SK-N-SH treated with all-trans-retinoic acid at 6 μM for 48 hours (cell line): ENCODE measurements around the gene SLC8B1.
A peak's percentile ranks its signal among the peaks of the same experiment; 100 is the strongest.

Source experiments
- ATAC-seq: fragments of 200-7000 bp; cut with Tn5 transposase; 3 replicates; pipeline ENCODE4 v1.9.1; 2020; ENCODE audit warnings: mild to moderate bottlenecking, moderate library complexity
- ARNTL ChIP-seq: fragments of 450-650 bp; formaldehyde crosslinking; IDR thresholded peaks from 2 replicates; pipeline ENCODE4 v1.5.0; 2020; ENCODE audit warnings: low read depth, mild to moderate bottlenecking, moderate library complexity, borderline replicate concordance
- BACH2 ChIP-seq: fragments of 250-450 bp; sonication (Bioruptor Pico); IDR thresholded peaks from 2 replicates; pipeline ENCODE4 v1.9.0; 2021; ENCODE audit warnings: mild to moderate bottlenecking, borderline replicate concordance
- CSDC2 ChIP-seq: fragments of 250-450 bp; sonication (Bioruptor Pico); IDR thresholded peaks from 2 replicates; pipeline ENCODE4 v1.5.0; 2020; ENCODE audit warnings: mild to moderate bottlenecking, moderate library complexity
- ESRRG ChIP-seq: fragments of 250-450 bp; sonication (Bioruptor Pico); IDR thresholded peaks from 2 replicates; pipeline ENCODE4 v1.6.1; 2021; ENCODE audit warnings: mild to moderate bottlenecking
- GLIS3 ChIP-seq: fragments of 250-450 bp; sonication (Bioruptor Pico); IDR thresholded peaks from 2 replicates; pipeline ENCODE4 v1.5.0; 2020; ENCODE audit warnings: mild to moderate bottlenecking, moderate library complexity
- ISL1 ChIP-seq: fragments of 250-450 bp; sonication (Bioruptor Pico); IDR thresholded peaks from 2 replicates; pipeline ENCODE4 v2.1.2; 2022; ENCODE audit warnings: mild to moderate bottlenecking, moderate library complexity
- OSR1 ChIP-seq: fragments of 250-450 bp; sonication (Bioruptor Pico); IDR thresholded peaks from 2 replicates; pipeline ENCODE4 v1.8.0; 2022; ENCODE audit warnings: moderate library complexity, mild to moderate bottlenecking, inconsistent platforms
- PPARA ChIP-seq: fragments of 250-450 bp; sonication (Bioruptor Pico); IDR thresholded peaks from 2 replicates; pipeline ENCODE4 v1.5.0; 2020; ENCODE audit warnings: mild to moderate bottlenecking, borderline replicate concordance
- RARB ChIP-seq: fragments of 250-450 bp; sonication (Bioruptor Pico); IDR thresholded peaks from 2 replicates; pipeline ENCODE4 v1.8.0; 2021; ENCODE audit warnings: mild to moderate bottlenecking, moderate library complexity
- SNAI2 ChIP-seq: fragments of 250-450 bp; sonication (Bioruptor Pico); IDR thresholded peaks from 2 replicates; pipeline ENCODE4 v1.5.0; 2020; ENCODE audit warnings: mild to moderate bottlenecking, moderate library complexity
- TCF4 ChIP-seq: fragments of 250-450 bp; sonication (Bioruptor Pico); IDR thresholded peaks from 2 replicates; pipeline ENCODE4 v1.8.0; 2021; ENCODE audit warnings: mild to moderate bottlenecking, moderate library complexity, borderline replicate concordance
- TOX ChIP-seq: fragments of 250-450 bp; sonication (Bioruptor Pico); IDR thresholded peaks from 2 replicates; pipeline ENCODE4 v1.8.0; 2021; ENCODE audit warnings: mild to moderate bottlenecking, moderate library complexity, borderline replicate concordance
- ZC3H10 ChIP-seq: fragments of 250-450 bp; sonication (Bioruptor Pico); IDR thresholded peaks from 2 replicates; pipeline ENCODE4 v1.5.1; 2021; ENCODE audit warnings: mild to moderate bottlenecking, moderate library complexity
- ZFP3 ChIP-seq: fragments of 250-450 bp; sonication (Bioruptor Pico); IDR thresholded peaks from 2 replicates; pipeline ENCODE4 v1.5.0; 2020; ENCODE audit warnings: mild to moderate bottlenecking, moderate library complexity
- ZFP30 ChIP-seq: fragments of 450-650 bp; formaldehyde crosslinking; IDR thresholded peaks from 2 replicates; pipeline ENCODE4 v1.5.0; 2022; ENCODE audit warnings: mild to moderate bottlenecking, moderate library complexity
- ZNF565 ChIP-seq: fragments of 450-650 bp; formaldehyde crosslinking; conservative IDR thresholded peaks from 2 replicates; pipeline ENCODE4 v1.5.0; 2020; ENCODE audit warnings: low read depth, mild to moderate bottlenecking, moderate library complexity
- ZNF70 ChIP-seq: fragments of 450-650 bp; formaldehyde crosslinking; IDR thresholded peaks from 2 replicates; pipeline ENCODE4 v1.5.0; 2020; ENCODE audit warnings: mild to moderate bottlenecking, moderate library complexity
- ZNF8 ChIP-seq: fragments of 450-650 bp; formaldehyde crosslinking; IDR thresholded peaks from 2 replicates; pipeline ENCODE4 v1.5.0; 2020; ENCODE audit warnings: mild to moderate bottlenecking, moderate library complexity
- TF ChIP-seq, protein P1 (sequence below): fragments of 250-450 bp; sonication (Bioruptor Pico); IDR thresholded peaks from 2 replicates; pipeline ENCODE4 v1.8.0; 2021; ENCODE audit warnings: low read depth, mild to moderate bottlenecking, moderate library complexity, borderline replicate concordance
- TF ChIP-seq, protein P2 (sequence below): fragments of 250-450 bp; sonication (Bioruptor Pico); IDR thresholded peaks from 2 replicates; pipeline ENCODE4 v1.5.1; 2020; ENCODE audit warnings: low read depth, mild to moderate bottlenecking, moderate library complexity
- TF ChIP-seq, protein P3 (sequence below): fragments of 250-450 bp; sonication (Bioruptor Pico); IDR thresholded peaks from 2 replicates; pipeline ENCODE4 v1.5.0; 2020; ENCODE audit warnings: mild to moderate bottlenecking, moderate library complexity
- TF ChIP-seq, protein P4 (sequence below): fragments of 250-450 bp; sonication (Bioruptor Pico); IDR thresholded peaks from 2 replicates; pipeline ENCODE4 v1.5.1; 2021; ENCODE audit warnings: mild to moderate bottlenecking, moderate library complexity
- TF ChIP-seq, protein P5 (sequence below): fragments of 250-450 bp; sonication (Bioruptor Pico); IDR thresholded peaks from 2 replicates; pipeline ENCODE4 v1.8.0; 2020; ENCODE audit warnings: mild to moderate bottlenecking, moderate library complexity, borderline replicate concordance

Gene SLC8B1

DNA sequence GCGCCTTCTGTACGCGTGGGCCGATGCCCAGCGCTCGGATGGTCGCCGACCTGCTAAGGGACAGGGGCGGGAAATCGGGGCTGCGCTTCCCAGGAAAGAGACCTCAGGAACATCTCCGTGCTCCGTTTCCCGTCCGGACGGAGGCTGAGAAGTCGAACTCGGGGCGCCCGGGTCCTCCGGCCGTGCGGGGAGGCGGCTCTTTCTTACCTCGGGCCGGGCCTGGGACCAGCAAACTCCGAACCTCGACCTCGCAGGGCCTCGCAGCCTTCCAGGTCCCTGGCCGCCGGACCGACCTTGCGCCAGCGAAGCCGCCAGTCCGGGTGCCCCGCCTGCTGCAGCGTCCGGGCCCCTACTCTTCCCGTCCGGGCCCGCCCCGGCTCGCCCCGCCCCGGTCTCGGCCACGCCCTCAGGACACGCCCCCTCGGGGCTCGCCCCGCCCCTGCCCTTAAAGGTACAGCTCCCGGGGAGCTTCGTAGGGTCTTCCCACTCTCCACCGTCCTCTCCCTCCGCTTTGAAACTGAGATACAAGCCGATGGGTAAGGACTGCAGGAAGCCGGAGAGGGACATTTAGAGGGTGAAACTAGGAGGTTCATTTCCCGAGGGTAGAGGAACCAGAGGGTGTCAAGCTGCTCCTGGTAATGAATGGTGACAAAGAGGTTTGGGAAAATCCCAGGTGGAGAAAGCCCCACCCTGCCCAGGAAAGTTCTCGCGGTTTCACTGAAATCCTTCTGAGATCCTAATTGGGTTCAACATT, at the start of gene SLC8B1:
Gene SLC8B1, minus strand, starts transcription at position 324 of the 754 bp plus-strand sequence. CDS start 2,231 bp downstream, outside the sequence.
- no peak for TF ChIP-seq ARNTL (CRISPR knock-in tag)
- TF ChIP-seq ZNF565, result no peak
- TF ChIP-seq ZFP30 (CRISPR knock-in tag), result no peak
- TF ChIP-seq CSDC2 (CRISPR knock-in tag), result no peak
- no peak for TF ChIP-seq OSR1 (CRISPR knock-in tag)
- TF ChIP-seq TCF4, result no peak
- no peak for TF ChIP-seq ZFP3 (CRISPR knock-in tag)
- no peak for TF ChIP-seq ZNF8 (CRISPR knock-in tag)
- no peak for TF ChIP-seq TOX (CRISPR knock-in tag)
- TF ChIP-seq, protein P1, sequence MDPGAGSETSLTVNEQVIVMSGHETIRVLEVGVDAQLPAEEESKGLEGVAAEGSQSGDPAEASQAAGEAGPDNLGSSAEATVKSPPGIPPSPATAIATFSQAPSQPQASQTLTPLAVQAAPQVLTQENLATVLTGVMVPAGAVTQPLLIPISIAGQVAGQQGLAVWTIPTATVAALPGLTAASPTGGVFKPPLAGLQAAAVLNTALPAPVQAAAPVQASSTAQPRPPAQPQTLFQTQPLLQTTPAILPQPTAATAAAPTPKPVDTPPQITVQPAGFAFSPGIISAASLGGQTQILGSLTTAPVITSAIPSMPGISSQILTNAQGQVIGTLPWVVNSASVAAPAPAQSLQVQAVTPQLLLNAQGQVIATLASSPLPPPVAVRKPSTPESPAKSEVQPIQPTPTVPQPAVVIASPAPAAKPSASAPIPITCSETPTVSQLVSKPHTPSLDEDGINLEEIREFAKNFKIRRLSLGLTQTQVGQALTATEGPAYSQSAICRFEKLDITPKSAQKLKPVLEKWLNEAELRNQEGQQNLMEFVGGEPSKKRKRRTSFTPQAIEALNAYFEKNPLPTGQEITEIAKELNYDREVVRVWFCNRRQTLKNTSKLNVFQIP (CRISPR knock-in tag), result no peak
- TF ChIP-seq ESRRG (CRISPR knock-in tag), result no peak
- TF ChIP-seq, protein P2, sequence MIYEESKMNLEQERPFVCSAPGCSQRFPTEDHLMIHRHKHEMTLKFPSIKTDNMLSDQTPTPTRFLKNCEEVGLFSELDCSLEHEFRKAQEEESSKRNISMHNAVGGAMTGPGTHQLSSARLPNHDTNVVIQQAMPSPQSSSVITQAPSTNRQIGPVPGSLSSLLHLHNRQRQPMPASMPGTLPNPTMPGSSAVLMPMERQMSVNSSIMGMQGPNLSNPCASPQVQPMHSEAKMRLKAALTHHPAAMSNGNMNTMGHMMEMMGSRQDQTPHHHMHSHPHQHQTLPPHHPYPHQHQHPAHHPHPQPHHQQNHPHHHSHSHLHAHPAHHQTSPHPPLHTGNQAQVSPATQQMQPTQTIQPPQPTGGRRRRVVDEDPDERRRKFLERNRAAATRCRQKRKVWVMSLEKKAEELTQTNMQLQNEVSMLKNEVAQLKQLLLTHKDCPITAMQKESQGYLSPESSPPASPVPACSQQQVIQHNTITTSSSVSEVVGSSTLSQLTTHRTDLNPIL, result no peak
- TF ChIP-seq, protein P3, sequence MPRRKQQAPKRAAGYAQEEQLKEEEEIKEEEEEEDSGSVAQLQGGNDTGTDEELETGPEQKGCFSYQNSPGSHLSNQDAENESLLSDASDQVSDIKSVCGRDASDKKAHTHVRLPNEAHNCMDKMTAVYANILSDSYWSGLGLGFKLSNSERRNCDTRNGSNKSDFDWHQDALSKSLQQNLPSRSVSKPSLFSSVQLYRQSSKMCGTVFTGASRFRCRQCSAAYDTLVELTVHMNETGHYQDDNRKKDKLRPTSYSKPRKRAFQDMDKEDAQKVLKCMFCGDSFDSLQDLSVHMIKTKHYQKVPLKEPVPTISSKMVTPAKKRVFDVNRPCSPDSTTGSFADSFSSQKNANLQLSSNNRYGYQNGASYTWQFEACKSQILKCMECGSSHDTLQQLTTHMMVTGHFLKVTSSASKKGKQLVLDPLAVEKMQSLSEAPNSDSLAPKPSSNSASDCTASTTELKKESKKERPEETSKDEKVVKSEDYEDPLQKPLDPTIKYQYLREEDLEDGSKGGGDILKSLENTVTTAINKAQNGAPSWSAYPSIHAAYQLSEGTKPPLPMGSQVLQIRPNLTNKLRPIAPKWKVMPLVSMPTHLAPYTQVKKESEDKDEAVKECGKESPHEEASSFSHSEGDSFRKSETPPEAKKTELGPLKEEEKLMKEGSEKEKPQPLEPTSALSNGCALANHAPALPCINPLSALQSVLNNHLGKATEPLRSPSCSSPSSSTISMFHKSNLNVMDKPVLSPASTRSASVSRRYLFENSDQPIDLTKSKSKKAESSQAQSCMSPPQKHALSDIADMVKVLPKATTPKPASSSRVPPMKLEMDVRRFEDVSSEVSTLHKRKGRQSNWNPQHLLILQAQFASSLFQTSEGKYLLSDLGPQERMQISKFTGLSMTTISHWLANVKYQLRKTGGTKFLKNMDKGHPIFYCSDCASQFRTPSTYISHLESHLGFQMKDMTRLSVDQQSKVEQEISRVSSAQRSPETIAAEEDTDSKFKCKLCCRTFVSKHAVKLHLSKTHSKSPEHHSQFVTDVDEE (CRISPR knock-in tag), result no peak
- no peak for TF ChIP-seq BACH2 (CRISPR knock-in tag)
- TF ChIP-seq ISL1 (CRISPR knock-in tag), result no peak
- no peak for TF ChIP-seq ZNF70 (CRISPR knock-in tag)
- TF ChIP-seq ZC3H10 (CRISPR knock-in tag), result no peak
- no peak for TF ChIP-seq SNAI2
- no peak for TF ChIP-seq GLIS3
- TF ChIP-seq, protein P4, sequence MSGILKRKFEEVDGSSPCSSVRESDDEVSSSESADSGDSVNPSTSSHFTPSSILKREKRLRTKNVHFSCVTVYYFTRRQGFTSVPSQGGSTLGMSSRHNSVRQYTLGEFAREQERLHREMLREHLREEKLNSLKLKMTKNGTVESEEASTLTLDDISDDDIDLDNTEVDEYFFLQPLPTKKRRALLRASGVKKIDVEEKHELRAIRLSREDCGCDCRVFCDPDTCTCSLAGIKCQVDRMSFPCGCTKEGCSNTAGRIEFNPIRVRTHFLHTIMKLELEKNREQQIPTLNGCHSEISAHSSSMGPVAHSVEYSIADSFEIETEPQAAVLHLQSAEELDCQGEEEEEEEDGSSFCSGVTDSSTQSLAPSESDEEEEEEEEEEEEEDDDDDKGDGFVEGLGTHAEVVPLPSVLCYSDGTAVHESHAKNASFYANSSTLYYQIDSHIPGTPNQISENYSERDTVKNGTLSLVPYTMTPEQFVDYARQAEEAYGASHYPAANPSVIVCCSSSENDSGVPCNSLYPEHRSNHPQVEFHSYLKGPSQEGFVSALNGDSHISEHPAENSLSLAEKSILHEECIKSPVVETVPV, result no peak
- peak; percentile 99 for ATAC-seq

DNA sequence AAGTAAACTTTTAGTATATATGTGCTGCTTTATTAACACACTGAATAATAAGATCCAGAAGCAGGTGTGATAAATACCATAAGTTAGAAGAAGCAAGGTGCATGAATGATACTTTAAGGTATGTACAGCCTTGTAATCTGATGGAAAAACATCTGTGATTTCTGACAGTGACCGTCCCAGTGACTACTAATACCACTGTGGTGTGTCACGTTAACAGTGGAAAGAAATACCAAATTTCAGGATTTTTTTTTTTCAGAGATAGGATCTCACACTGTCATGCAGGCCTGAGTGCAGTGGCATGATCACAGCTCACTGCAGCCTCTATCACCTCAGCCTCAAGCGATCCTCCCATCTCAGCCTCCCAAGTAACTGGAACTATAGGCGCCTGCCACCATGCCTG, 47.3 kb upstream of the SLC8B1 start:
- no peak for ATAC-seq
- TF ChIP-seq RARB (no peak), ESRRG (CRISPR knock-in tag) (no peak), ZNF70 (CRISPR knock-in tag) (no peak), ISL1 (CRISPR knock-in tag) (no peak), PPARA (CRISPR knock-in tag) (no peak), ZC3H10 (CRISPR knock-in tag) (no peak), ZFP3 (CRISPR knock-in tag) (no peak), ZNF8 (CRISPR knock-in tag) (no peak), ARNTL (CRISPR knock-in tag) (no peak), CSDC2 (CRISPR knock-in tag) (no peak), TCF4 (no peak), SNAI2 (no peak), BACH2 (CRISPR knock-in tag) (no peak), ZNF565 (no peak), GLIS3 (no peak)
- TF ChIP-seq, protein P3 (CRISPR knock-in tag), result no peak
- TF ChIP-seq, protein P1 (CRISPR knock-in tag), result no peak
- TF ChIP-seq, protein P2, result no peak
- TF ChIP-seq, protein P5, sequence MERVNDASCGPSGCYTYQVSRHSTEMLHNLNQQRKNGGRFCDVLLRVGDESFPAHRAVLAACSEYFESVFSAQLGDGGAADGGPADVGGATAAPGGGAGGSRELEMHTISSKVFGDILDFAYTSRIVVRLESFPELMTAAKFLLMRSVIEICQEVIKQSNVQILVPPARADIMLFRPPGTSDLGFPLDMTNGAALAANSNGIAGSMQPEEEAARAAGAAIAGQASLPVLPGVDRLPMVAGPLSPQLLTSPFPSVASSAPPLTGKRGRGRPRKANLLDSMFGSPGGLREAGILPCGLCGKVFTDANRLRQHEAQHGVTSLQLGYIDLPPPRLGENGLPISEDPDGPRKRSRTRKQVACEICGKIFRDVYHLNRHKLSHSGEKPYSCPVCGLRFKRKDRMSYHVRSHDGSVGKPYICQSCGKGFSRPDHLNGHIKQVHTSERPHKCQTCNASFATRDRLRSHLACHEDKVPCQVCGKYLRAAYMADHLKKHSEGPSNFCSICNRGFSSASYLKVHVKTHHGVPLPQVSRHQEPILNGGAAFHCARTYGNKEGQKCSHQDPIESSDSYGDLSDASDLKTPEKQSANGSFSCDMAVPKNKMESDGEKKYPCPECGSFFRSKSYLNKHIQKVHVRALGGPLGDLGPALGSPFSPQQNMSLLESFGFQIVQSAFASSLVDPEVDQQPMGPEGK (CRISPR knock-in tag), result no peak
